ENCODE measurements around the gene DPP10.

DNA sequence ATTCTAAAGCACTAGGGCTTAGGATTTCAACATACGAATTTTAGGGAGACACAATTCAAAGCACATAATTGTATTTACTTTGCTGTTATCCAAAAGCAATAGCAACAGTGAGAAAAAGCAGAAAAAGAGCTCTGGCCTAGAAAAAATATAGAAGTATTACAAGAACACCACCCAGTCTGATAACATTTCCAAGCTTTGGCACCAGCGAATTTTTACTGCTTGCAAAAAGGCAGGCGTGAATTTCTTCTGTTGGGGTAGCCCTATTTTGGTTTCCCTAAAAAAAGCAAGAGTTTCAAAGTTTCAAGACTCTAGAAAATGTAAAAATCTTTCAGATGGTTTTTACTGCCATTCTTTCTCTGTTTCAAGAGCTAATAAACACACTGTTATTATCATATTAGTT, 292.7 kb downstream of the DPP10 start:
- TF ChIP-seq, protein P1, sequence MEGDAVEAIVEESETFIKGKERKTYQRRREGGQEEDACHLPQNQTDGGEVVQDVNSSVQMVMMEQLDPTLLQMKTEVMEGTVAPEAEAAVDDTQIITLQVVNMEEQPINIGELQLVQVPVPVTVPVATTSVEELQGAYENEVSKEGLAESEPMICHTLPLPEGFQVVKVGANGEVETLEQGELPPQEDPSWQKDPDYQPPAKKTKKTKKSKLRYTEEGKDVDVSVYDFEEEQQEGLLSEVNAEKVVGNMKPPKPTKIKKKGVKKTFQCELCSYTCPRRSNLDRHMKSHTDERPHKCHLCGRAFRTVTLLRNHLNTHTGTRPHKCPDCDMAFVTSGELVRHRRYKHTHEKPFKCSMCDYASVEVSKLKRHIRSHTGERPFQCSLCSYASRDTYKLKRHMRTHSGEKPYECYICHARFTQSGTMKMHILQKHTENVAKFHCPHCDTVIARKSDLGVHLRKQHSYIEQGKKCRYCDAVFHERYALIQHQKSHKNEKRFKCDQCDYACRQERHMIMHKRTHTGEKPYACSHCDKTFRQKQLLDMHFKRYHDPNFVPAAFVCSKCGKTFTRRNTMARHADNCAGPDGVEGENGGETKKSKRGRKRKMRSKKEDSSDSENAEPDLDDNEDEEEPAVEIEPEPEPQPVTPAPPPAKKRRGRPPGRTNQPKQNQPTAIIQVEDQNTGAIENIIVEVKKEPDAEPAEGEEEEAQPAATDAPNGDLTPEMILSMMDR (IDR thresholded peaks at IDR 0.05), result no peak
- TF ChIP-seq POLR2A (IDR thresholded peaks at IDR 0.05), result no peak

All from sigmoid colon (tissue), 3 donors.